Neural progenitor cell (in vitro differentiated cells): Measurements from ENCODE around the gene CTDSP2.

Experiments used
- EZH2 ChIP-seq: fragments of 200-600 bp; sonication (generic); IDR thresholded peaks from 2 replicates; pipeline ENCODE4 v1.6.1; 2017; ENCODE audit warnings: antibody characterized with exemption, mild to moderate bottlenecking, moderate library complexity
- EZH2phosphoT487 ChIP-seq: fragments of 200-600 bp; sonication (generic); IDR thresholded peaks from 2 replicates; pipeline ENCODE4 v1.6.1; 2017; ENCODE audit warnings: antibody characterized with exemption
- TF ChIP-seq, protein P1 (sequence below): fragments of 200-600 bp; sonication (generic); IDR thresholded peaks from 2 replicates; pipeline ENCODE4 v1.5.1; 2017; ENCODE audit warnings: antibody characterized with exemption, mild to moderate bottlenecking

DNA sequence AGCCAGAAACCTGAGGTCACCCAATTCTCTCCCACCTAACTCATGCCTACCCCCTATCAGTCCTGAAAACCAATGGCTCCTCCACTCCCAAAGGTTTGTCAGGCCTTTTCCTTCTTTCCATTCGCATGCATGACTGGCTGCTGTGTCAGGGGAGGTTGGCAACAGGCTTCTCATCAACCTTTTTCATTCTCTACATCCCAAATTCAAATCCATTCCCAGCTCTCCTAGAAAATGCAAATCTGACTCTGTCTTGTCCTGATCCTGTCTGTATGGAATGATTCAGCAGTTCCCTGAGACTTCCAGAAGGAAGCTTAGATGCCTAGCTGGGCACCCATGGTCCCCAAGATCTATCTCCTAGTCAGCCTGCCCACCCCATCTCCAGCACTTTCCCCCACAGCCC is 5.0 kb upstream of the CTDSP2 start:
- TF ChIP-seq, protein P1, sequence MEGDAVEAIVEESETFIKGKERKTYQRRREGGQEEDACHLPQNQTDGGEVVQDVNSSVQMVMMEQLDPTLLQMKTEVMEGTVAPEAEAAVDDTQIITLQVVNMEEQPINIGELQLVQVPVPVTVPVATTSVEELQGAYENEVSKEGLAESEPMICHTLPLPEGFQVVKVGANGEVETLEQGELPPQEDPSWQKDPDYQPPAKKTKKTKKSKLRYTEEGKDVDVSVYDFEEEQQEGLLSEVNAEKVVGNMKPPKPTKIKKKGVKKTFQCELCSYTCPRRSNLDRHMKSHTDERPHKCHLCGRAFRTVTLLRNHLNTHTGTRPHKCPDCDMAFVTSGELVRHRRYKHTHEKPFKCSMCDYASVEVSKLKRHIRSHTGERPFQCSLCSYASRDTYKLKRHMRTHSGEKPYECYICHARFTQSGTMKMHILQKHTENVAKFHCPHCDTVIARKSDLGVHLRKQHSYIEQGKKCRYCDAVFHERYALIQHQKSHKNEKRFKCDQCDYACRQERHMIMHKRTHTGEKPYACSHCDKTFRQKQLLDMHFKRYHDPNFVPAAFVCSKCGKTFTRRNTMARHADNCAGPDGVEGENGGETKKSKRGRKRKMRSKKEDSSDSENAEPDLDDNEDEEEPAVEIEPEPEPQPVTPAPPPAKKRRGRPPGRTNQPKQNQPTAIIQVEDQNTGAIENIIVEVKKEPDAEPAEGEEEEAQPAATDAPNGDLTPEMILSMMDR, result no peak
- TF ChIP-seq EZH2 (no peak), EZH2phosphoT487 (no peak)
